GM12892 (cell line): Measurements from ENCODE around the gene DDOST.

Experiments
- POLR2AphosphoS5 ChIP-seq: IDR thresholded peaks from 2 replicates; pipeline ENCODE4 v1.6.1; 2011; ENCODE audit warnings: low read depth, low read length, control low read depth
- TAF1 ChIP-seq: IDR thresholded peaks from 2 replicates; pipeline ENCODE4 v1.6.1; 2011; ENCODE audit warnings: low read depth, mild to moderate bottlenecking, control low read depth, low read length, borderline replicate concordance

GRCh38 chr1:20689645-20690056 lies 28.5 kb upstream of the DDOST start:
- TF ChIP-seq TAF1 (no peak), POLR2AphosphoS5 (no peak)
